GM19455 (cell line): ENCODE data around the gene CLRN2.
"Not testable (repeated sequence)": the region's sequence is repeated elsewhere in the genome, so short reads cannot be mapped to it uniquely, and the experiment has no call there.

Experiments
- ATAC-seq: cut with Tn5 transposase; IDR thresholded peaks from one replicate; pipeline ENCODE4 v1.9.1; 2021; ENCODE audit not compliant: unreplicated experiment

The CLRN2 gene

DNA sequence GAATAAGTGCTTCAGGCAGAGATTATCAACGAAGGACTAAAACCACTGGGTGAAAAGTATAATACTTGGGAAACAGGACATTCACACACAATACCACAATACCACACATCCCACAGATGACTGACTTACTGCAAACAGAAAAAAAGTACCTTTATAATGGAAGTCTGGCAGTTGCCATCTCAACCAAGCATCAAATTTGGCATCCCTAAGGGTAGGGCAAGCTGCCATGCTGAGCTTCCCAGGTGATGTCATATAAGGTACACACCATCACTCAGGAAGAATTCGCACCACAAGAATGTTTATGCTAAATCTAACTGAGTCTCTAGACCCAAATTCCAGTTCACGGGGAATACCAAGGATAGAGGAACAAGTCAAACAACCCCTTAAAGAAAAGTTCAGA, 12.2 kb upstream of the CLRN2 start:
- no peak for ATAC-seq

DNA sequence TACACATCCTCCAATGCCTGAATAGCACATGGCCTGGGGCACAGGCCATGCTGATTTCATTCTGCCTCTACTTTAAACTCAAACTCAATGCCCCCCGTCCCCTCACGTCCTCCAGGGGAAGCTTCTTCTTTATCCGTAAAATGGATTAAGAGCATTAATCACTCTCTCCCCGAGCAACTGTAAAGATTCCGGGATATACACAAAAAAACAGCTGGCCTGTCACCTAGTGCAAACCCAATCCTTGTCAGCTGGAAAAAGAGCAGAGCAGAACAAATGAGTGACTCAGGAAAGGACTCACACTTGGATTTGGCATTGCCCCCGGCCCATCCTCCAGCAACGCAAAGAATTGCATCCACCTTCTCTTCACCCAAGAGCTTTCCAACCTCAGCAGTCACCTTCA, 10.9 kb upstream of the CLRN2 start:
- ATAC-seq, result no peak

DNA sequence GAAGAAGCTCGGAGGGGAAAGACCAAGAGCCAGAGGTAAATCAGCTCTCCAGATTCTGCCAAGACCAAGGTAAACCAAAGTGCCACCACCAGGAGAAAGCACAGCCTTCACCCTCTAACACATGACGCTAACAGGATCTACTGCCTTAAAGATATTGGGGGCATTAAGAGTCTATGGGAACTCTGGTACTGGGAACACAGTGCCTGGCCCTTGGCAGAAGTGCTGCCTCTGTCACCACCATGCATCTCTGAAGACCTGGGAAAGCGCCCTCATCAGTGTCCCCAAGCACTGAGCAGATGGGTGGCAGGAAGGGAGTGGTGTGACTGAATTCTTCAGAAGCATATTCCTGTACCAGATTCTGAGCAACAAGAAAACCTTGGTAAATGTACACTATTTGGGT, 4.4 kb upstream of the CLRN2 start:
- ATAC-seq, result no peak

DNA sequence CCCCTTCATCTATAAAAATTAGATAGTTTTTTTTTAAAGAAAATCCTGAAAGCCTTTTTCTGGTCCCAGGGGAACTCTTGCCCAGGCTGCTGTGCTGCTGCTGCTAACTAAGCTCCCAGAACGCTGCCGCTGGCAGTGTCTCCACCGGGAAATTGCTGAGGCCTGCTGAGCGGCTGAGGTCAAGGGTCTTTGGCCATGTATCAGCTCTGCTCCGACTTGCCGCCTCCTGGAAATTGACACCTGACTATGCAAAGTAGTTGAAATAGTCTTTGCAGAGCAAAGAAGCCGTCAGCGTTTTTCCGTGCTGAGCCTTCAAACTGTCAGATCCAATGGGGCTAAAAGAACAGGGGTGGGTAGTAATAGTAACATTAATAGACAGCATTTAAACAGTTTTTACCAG, 3.9 kb upstream of the CLRN2 start:
- ATAC-seq, result no peak

DNA sequence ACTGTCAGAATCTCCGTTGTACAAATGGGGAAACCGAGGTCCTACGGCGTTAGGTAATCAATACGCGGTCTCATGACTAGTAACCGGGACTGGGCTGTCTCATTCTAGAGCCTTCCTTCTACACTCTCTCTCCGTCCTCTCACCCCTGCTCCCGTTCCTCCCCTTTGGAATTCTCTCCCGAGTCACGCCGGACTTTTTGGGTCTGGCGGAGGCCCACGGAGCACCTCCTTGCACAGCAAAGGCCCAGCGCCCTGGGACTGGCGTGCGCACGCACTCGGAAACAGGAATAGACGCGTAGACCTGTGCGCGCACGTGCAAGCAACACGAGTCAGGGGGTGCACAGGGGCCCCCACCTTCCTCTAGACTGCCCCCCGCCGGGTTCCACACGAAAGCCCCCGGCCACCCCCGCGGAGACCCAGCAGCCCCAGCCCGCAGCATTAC, 3.4 kb upstream of the CLRN2 start:
- ATAC-seq, result peak; percentile 66

DNA sequence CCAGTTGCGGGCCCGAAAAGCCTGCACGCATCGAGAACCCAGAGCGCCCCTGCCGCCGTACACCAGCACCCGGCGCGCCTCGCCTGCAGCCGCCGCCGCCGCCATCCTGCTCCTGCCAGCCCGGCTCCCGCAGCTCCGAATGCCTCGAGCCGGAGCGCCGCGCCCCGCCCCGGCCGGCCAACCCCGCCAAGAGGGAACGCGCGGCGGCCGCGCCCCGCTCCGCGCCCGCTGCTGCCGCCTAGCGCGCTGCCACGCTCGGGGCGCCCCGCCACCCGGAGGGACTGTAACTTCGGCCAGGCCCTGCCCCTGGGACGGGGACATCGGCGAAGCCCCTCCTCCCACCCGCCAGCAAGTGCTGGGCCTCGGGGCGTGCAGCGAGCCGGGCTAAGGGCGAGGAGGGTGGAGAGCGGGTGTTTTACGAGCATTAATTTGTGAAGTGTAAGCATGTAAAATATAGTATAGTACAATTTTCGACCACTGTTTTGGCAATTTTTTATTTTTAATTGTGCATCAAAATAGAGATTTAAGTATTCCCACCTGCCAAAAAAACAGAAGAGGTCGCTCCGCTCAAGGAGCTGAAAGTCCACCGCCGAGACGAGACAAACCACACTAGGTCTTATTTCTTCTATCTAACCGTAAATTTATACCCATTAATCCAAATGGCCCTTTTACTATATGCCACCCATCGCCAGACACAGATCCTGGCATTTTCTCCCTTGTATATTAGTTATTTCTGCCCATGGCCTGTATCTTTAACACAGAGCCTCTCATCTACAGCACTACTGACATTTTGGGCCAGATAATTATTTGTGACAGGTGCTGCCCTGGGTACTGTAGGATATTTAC, 2.8 kb upstream of the CLRN2 start, which contains the start of gene QDPR:
QDPR (minus strand) TSS at position 141 of the 846 bp plus-strand sequence; CDS start at position 105, 36 bp downstream.
- peak; percentile 94 for ATAC-seq

DNA sequence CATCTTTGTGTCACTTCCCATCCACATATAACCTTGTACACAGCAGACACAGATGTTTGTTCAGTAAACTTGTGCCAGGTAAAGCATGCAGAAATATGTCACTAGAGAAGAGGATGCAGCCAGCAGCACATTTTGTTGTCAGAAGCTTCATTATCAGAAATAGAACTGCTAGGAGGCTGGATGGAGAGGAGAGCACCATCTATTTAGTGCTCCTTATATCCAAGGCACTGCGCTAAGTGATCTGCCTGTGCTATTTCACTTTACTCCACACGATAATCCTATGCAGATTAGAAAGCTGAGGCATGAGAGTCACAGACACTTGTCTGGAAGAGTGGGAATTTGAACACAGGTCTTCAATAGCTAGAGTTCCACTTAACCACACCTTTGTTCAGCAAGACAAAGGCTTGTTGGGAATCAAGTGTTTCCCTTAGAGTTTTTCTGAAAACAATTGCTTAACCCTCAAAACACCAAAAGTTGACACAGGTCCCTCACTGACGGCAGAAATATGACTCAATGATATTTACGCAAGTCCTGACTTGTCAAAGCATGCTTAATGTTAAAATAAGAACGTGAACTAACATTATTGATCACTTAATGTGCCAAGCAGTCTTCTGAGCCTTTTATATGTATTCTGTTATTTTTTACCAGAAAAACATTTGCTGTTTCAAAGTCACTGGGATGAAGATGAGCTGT, 1.8 kb upstream of the CLRN2 start:
- ATAC-seq, result no peak

DNA sequence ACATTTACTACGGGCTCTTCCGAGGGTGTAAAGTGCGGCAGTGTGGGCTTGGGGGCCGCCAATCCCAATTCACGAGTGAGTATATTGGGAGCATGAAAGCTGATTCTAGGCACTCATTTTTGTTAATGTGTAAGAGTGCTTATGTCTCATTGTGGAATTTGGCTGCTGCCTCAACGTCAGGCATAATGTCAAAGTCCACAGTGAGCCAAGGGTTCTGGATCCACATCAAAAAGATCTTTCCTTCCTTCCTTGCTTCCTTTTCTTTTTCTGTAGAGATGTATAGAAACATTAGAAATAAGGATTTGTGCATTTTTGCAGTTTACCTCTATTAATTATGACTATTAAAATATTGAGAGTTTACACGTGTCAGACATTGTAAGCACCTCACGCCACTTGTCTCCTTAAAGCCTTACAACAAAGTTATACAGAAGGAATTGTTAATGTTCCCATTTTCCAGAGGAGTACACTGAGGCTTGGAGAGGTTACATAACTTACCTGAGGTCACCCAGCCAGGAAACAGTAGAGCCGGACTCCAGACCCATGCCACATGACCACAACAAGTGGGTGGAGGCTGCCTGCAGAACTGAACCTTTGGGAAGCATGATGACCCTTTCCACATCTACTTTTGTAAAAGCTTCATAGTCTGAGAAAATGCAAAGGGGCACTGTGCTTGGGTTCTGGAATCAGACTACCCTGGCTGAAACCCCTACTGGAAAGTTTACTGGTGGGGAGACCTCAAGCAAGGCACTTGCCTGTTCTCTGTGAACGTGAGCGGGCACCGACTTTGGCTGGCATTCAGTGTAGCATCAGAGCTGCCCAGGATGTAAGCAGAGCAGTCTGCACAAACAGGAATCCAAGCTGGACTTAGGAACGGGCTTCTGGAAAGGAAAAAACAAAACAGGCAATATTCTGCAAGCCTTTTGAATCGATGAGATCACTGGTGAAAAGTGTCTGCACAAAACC, 761 bp downstream of the CLRN2 start:
- no peak for ATAC-seq

DNA sequence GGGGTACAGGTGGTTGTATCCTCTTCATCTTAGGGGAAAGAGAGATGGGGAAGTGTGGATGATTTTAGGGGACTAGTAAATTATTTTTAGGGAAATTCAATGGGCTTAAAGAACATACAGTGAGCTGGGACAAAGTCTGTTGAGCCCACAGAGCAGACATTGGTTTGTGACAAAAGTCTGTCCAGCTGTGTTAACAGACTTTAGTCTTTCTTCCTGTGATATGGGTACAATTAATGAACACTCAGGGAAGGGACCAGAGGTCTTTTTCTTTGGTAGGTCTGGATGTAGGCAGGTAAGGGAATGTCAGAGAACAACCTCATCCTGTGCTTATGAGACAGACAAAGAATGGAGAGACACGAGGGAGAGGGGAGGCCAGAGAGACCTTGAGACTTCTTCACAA, 2.0 kb downstream of the CLRN2 start:
- ATAC-seq, result no peak

DNA sequence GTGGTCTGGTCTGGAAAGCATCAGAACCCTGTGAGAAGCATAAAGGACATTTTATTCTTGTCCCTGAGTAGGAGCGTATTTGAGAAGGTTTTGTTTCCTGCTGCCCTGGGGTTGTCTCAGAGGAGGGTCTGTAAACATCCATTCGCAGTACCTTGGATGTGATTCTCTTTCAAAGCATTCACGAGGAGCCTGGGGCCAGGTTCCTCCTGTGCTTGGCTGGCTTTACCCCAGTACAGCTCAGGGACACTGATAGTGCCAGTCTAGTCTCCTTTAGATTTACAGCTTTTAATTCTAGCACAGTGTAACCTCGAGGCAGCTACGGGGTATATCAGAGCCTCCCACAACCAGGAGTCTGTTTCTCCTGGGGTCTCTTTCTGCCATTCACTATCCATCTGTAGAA, 2.7 kb downstream of the CLRN2 start:
- ATAC-seq, result no peak

DNA sequence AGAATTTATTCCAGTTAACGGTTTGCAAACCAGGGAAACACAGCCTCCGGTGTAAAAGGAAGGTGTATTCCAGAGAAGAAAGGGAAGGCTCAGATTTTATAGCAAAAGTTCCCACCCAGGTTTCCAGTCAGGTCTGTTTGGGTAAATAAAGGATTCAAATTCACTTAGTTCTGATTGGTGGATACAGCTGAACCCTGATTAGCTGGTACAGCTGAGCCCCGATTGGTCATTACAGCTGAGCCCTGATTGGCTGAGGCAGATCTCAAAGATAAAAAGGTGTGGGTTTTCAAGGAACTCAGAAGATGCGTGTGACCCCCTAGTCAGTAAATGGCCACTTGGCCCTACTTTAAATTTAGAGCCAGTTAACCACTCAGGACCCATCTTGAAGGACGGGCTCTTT, 6.6 kb downstream of the CLRN2 start:
- no peak for ATAC-seq

DNA sequence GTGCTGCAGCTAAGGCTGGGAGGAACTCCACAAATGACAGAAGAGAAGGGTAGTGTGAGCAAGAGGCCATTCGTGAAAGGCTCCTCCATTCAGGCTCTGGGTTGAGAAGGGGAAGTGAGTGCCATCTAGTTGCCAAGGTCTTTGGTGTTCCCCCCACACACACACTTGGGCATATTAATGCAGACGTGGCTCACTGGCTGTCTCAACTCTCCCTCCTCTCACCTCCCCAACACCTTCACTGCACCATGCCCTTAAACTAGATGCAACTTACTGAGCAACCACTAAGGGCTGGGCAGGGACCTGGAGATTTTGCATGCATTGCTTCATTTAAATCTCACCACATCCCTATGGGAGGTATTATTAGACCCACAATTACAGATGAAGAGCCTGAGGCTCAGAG, 8.7 kb downstream of the CLRN2 start:
- no peak for ATAC-seq

DNA sequence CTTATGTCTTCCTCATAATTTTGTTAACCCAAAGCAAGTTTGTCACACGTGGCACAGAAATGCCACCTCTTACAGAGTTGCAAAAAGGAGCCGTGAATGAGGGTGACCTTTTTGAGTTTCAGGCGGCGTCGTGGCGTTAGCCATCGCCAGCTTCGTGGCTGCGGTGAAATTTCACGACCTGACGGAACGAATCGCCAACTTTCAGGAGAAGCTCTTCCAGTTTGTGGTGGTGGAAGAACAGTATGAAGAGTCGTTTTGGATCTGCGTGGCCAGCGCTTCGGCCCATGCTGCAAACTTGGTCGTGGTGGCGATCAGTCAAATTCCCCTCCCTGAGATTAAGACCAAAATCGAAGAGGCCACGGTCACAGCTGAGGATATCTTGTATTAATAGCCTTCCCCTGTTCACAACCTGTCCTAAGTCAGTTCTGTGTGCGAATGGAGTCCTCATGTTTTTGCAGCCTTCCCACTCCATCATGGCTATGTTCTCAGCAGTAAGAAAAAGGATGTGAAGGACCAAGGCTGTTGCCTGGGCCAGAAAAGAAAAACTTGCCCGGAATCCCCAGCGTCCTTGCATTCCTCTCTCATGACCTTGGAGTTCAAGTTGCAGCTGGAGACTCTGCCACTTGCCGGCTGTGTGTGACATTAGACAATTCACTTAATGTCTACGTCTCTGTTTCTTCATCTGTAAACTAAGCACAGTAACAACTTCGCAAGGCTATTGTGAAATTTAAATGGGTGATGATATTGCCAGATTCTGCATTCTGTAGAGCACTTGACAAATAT, 11.9 kb downstream of the CLRN2 start:
- no peak for ATAC-seq

DNA sequence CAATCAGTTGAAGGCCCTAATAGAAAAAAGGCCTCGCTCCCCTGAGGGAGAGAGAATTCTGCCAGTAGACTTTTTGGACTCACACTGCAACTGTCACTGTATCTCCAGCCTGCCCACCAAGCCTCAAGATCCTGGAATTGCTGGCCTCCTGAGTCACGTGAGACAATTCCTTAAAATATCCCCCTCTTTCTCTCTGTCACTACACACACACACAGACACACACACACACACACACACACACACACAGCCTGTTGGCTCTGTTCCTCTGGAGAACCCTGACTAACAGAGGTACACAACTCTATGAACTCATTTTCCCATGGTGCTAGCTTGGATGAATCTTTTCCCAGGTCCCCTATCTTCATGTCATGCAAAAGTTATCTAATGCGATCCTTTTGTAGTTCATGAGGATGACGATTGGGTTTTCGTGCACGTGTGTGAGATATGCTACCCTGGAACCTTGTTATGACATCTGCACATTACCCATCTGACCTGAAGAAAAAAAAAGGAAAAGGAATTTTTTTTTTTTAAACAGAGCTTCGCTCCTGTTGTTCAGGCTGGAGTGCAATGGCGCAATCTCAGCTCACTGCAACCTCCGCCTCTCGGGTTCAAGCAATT, 13.7 kb downstream of the CLRN2 start:
- no peak for ATAC-seq

DNA sequence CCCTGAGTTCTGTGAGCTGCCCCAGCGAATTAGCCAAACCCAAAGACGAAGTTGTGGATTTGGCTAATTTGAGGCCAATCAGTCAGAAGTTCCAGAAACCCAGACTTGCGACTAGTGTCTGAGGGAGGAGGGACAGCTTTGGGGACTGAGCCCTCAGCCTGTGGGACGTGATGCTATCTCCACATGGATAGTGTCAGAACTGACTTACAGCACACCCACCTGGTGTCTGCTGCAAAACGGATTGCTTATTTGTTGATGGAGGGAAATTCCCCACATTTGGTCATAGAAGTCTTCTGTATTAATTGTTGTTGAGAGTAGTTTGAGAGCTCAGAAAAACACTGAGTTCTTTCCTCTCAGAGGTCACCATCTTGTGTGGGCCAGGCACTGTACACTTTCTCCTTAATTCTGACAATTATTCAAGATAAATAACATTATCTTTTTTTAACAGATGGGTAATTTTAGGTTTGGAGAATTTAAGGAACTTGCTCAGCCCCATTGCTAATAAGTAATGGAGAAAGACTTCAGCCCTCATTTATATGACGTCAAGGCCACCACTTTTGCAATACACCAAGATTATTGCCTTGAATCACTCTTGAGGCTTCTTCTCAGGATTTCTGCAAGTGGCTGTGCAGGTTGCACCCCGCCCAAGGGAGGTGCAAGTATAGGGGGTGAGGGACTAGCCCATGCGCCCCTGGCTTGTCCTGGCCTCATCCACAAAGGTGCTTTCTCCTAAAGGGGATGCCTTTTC, 16.7 kb downstream of the CLRN2 start:
- no peak for ATAC-seq

DNA sequence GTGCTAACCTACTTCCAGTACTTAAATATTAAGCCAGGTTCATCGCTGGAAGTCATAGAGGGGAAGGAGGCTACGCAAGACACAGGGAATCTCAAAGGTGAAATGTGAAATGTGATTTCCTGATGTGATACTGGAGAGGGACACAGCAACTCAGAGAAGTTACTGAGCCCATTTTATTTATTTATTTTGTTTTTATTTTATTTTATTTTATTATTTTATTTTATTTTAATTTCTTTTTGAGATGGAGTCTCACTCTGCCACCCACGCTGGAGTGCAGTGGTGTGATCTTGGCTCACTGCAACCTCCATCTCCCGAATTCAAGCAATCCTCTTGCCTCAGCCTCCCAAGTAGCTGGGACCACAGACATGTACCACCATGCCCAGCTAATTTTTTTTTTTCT, 19.7 kb downstream of the CLRN2 start:
- ATAC-seq, result no peak

DNA sequence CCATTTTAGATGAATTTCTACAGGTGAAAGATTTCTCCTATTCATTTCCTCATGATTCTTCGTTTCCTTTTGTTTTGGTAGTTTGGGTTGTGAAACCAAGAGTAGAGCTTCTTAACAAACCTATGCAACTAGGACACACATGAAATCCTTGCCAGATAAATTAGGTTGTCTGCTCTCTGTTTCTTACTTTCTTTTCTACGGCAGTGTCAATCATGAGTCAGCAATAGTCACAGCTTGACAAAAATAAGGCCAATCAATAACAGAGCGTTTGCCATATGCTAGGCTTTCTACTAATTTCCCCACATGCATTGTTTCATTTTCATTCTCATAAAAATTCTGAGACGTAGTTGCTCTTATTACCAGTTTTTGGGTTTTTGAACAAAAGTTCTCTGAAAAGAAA, 20.3 kb downstream of the CLRN2 start:
- ATAC-seq, result peak; percentile 49

DNA sequence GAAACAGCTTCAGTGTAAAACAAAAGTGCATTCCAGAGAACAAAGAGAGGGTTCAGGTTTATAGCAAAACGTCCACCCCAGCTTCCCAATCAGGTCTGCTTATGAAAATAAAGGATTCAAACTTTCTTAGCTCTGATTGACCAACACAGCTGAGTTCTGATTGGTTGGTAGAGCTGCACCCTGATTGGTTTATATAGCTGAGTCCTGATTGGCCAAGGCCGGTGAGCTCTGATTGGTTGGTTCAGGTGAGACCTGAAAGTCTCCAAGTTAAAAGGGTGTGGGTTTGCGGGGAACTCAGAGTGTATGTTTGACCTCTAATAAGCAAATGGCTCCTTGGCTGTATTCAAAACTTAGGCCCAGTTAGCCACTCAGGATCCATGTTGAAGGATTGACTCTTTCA, 20.9 kb downstream of the CLRN2 start:
- ATAC-seq, result no peak

DNA sequence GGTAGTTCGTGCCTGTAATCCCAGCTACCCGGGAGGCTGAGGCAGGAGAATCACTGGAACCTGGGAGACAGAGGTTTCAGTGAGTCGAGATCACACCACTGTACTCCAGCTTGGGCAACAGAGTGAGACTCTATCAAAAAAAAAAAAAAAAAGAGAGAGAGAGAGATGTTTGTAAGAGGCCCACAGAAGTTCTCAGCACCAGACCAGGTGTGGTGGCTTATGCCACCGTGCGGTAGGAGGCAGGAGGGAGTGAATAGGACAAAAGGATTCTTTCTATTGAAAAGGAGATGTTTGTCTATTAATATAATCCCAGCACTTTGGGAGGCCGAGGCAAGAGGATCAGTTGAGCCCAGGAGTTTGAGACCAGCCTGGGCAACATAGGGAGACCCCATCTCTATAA, 22.1 kb downstream of the CLRN2 start:
- ATAC-seq, result not testable (repeated sequence)
